D341Med (cell line): ENCODE data around the gene KBTBD2.
"Not testable (repeated sequence)": the region's sequence is repeated elsewhere in the genome, so short reads cannot be mapped to it uniquely, and the experiment has no call there.

Experiments used
- DNase-seq: peaks from one replicate; pipeline ENCODE4 v3.0.0; 2012; ENCODE audit warnings: low spot score

The KBTBD2 gene

GRCh38 chr7:32891043-32891799, at the start of gene KBTBD2:
Gene KBTBD2 (minus strand): TSS chr7:32891760. CDS start chr7:32879604, 12,156 bp downstream.
- peak; percentile 86 for DNase-seq

- peak; percentile 45 for DNase-seq
Measured at GRCh38 chr7:32941181-32941580, 49.6 kb upstream of the KBTBD2 start.

GRCh38 chr7:32937344-32938174, 46.0 kb upstream of the KBTBD2 start:
- DNase-seq = no peak

- DNase-seq = no peak
Measured at GRCh38 chr7:32936689-32937088, 45.1 kb upstream of the KBTBD2 start.

- DNase-seq = no peak
Measured at GRCh38 chr7:32935558-32935957, 44.0 kb upstream of the KBTBD2 start.

GRCh38 chr7:32930378-32930777, 38.8 kb upstream of the KBTBD2 start:
- DNase-seq = no peak

- DNase-seq = no peak
Measured at GRCh38 chr7:32929430-32930143, 38.0 kb upstream of the KBTBD2 start.

GRCh38 chr7:32928785-32929298, 37.3 kb upstream of the KBTBD2 start:
- no peak for DNase-seq

GRCh38 chr7:32921896-32922295, 30.3 kb upstream of the KBTBD2 start:
- DNase-seq = no peak

- not testable (repeated sequence) for DNase-seq
Measured at GRCh38 chr7:32916994-32917393, 25.4 kb upstream of the KBTBD2 start.

GRCh38 chr7:32916006-32916405, 24.4 kb upstream of the KBTBD2 start:
- DNase-seq = no peak

GRCh38 chr7:32915041-32915536, 23.5 kb upstream of the KBTBD2 start:
- DNase-seq = no peak

GRCh38 chr7:32914184-32914583, 22.6 kb upstream of the KBTBD2 start:
- DNase-seq = no peak

GRCh38 chr7:32910195-32910594, 18.6 kb upstream of the KBTBD2 start:
- DNase-seq = no peak

GRCh38 chr7:32905175-32905662, 13.7 kb upstream of the KBTBD2 start:
- DNase-seq = no peak

- no peak for DNase-seq
Measured at GRCh38 chr7:32901629-32902028, 10.1 kb upstream of the KBTBD2 start.

GRCh38 chr7:32900433-32900995, 9.0 kb upstream of the KBTBD2 start:
- no peak for DNase-seq

GRCh38 chr7:32897376-32897775, 5.8 kb upstream of the KBTBD2 start:
- not testable (repeated sequence) for DNase-seq

GRCh38 chr7:32896564-32897347, 5.2 kb upstream of the KBTBD2 start:
- no peak for DNase-seq

GRCh38 chr7:32894171-32894570, 2.6 kb upstream of the KBTBD2 start:
- no peak for DNase-seq

- no peak for DNase-seq
Measured at GRCh38 chr7:32893722-32894121, 2.2 kb upstream of the KBTBD2 start.
